Right lobe of liver (tissue), 6 donors: ENCODE data around the gene CBFA2T2. TPM values are rescaled to one million over a fixed set of nuclear protein-coding genes. Genes with fewer than 3 reads are reported as not detected.

ENCODE experiments used
- ATAC-seq, 4 donors: fragments of 200-7000 bp; cut with Tn5 transposase; one replicate each; pipeline ENCODE4 v1.9.1; 2020; ENCODE audit warnings: mild to moderate bottlenecking in 4 of 4, moderate library complexity in 4 of 4
- DNase-seq, 3 donors: peaks; one replicate each; pipeline ENCODE4 v3.0.0-alpha.2; 2020
- H3K27ac ChIP-seq, 3 donors: fragments of 200-600 bp; one replicate each; pipeline ENCODE4 v1.8.0; 2022
- H3K27me3 ChIP-seq, 2 donors: fragments of 200-600 bp; one replicate each; pipeline ENCODE4 v1.8.0; 2022
- H3K36me3 ChIP-seq, 4 donors: fragments of 200-600 bp; sonication (generic) in 1 of 4; one replicate each; pipeline versions ENCODE4 v1.5.1 to v1.8.0; 2017 to 2022; ENCODE audit warnings: control low read depth in 1 of 4
- H3K4me1 ChIP-seq, 4 donors: fragments of 200-600 bp; sonication (generic) in 1 of 4; one replicate each; pipeline versions ENCODE4 v1.5.1 to v1.8.0; 2017 to 2022; ENCODE audit warnings: control low read depth in 1 of 4
- H3K4me3 ChIP-seq, 3 donors: fragments of 200-600 bp; one replicate each; pipeline ENCODE4 v1.8.0; 2022
- H3K9me3 ChIP-seq, 4 donors: fragments of 200-600 bp; sonication (generic) in 1 of 4; one replicate each; pipeline versions ENCODE4 v1.5.1 to v1.8.0; 2017 to 2022; ENCODE audit warnings: control low read depth in 1 of 4
- POLR2A ChIP-seq: fragments of 450-650 bp; IDR thresholded peaks from one replicate; pipeline ENCODE4 v1.6.1; 2017; ENCODE audit warnings: antibody characterized with exemption, mild to moderate bottlenecking
- WGBS: methylation state at CpG from one replicate; pipeline ENCODE4 v1.1.6; 2018; ENCODE audit warnings: low coverage, low lambda C conversion rate; ENCODE audit not compliant: insufficient coverage; ENCODE audit errors: missing lambda C conversion rate; 5-methylcytosine and 5-hydroxymethylcytosine counted together
- intact Hi-C, 2 donors: fragments of 100-400 bp; cut with DNase I; formaldehyde crosslinking; loops; one replicate each; pipeline versions ENCODE4 v1.11.2 to v1.14.1; 2022
- total RNA-seq, 6 experiments: library from RNA; depleted of rRNA in 2 of 6; stranded (reverse); fragments of >200 nt in 2 of 6; fragmentation: NEBNext Ultra II Directional in 3 of 6; extraction: Animal tissue kit (Norgen Biotek cat#: 25700) in 3 of 6; gene quantifications; one replicate each; pipeline versions ENCODE4 v1.1.0 to v1.2.4, GENCODE V29; 2016 to 2023
- TF ChIP-seq, protein P1 (sequence below), 4 donors: fragments of 200-600 bp in 3 of 4; fragments of 450-650 bp in 1 of 4; IDR thresholded peaks; one replicate each; pipeline versions ENCODE4 v1.5.1 to v1.8.0; 2016 to 2022; ENCODE audit warnings: antibody characterized with exemption in 4 of 4, mild to moderate bottlenecking in 2 of 4
- donor health status: DM: no; HTN: yes; CAD: no.
- donor health status: DM: no; HTN: no; CAD: no.
- donor health status: DM: no; HTN: no; CAD: no.
- donor health status: DM: no; HTN: yes; CAD: no.
- donor health status: DM: no; HTN: yes; CAD: no.

CBFA2T2 gene
- total RNA-seq, 6 experiments from 2014 or later: 4.5 to 7.3 (median 5.6) TPM

DNA sequence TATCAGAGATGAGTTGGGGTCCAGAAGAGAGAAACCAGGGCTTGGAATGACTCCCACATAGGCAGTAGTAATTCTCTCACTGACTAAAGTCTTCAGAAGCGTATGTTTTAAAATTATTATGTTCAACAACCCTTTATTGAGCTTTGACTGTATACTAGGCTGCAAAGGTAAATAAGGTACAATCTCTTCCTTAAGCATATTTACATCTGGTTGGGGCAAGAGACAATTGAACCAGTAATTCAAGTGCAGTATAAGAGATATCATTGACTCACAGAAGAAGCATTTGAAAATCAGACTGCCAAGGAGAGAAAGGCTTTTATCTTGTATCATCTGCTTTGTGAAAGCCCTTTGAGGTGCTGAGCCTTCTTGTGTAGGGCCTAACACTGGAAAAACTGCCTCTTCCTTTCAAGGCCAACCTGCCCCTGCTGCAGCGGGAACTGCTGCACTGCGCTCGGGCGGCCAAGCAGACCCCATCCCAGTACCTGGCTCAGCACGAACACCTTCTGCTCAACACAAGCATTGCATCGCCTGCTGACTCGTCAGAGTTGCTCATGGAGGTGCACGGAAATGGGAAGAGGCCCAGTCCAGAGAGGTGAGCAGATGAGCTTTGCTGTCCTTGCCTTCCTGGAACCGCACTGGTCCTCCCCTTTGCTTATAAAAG, 132.9 kb downstream of the CBFA2T2 start:
- Histone ChIP-seq H3K36me3 (peaks cover 0 to 31% (median 0%) of the 10 kb centered on the region in 4 donors), H3K27me3 (no peaks in the 10 kb centered on the region), H3K4me3 (no peak overlapping the region), H3K9me3 (no peaks in the 10 kb centered on the region), H3K27ac (no peak overlapping the region), H3K4me1 (no peaks in the 10 kb centered on the region)
- WGBS: 80% methylated on average over 4 of the region's 10 CpGs
- DNase-seq (no peak), ATAC-seq (no peak)
- intact Hi-C loops: no loop called here
- no peak for TF ChIP-seq POLR2A
- TF ChIP-seq, protein P1, sequence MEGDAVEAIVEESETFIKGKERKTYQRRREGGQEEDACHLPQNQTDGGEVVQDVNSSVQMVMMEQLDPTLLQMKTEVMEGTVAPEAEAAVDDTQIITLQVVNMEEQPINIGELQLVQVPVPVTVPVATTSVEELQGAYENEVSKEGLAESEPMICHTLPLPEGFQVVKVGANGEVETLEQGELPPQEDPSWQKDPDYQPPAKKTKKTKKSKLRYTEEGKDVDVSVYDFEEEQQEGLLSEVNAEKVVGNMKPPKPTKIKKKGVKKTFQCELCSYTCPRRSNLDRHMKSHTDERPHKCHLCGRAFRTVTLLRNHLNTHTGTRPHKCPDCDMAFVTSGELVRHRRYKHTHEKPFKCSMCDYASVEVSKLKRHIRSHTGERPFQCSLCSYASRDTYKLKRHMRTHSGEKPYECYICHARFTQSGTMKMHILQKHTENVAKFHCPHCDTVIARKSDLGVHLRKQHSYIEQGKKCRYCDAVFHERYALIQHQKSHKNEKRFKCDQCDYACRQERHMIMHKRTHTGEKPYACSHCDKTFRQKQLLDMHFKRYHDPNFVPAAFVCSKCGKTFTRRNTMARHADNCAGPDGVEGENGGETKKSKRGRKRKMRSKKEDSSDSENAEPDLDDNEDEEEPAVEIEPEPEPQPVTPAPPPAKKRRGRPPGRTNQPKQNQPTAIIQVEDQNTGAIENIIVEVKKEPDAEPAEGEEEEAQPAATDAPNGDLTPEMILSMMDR (IDR thresholded peaks at IDR 0.05): no peak

GRCh38 chr20:33624399-33624798, 134.5 kb downstream of the CBFA2T2 start:
- no peak overlapping the region for H3K27ac ChIP-seq
- intact Hi-C loops: no loop called here
- no peaks in the 10 kb centered on the region for H3K9me3 ChIP-seq
- H3K4me1 ChIP-seq: no peaks in the 10 kb centered on the region
- 67% methylated on average over 3 of the region's 3 CpGs for WGBS
- peaks cover 0 to 31% (median 3%) of the 10 kb centered on the region in 4 donors for H3K36me3 ChIP-seq
- ATAC-seq (no peak), DNase-seq (no peak)
- no peak overlapping the region for H3K4me3 ChIP-seq
- no peaks in the 10 kb centered on the region for H3K27me3 ChIP-seq
- TF ChIP-seq, protein P1 (IDR thresholded peaks at IDR 0.05): no peak

DNA sequence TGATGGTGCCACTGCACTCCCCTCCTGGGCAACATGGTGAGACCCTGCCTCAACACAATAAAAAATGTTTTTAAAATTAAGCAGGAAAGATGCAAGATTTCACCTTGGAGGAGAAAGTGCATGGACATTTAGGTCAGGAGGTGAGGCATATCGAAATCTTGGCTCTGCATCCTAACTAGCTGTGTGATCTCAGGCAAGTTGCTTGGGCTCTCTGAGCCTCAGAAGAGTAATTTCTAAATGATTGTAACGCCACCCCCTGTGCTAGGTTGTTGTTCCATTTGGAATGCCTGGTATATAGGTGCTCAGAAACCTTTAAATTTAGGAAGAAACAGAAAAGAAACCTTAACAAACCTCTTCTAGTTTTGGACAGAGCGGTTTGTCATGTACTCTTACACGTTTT, 136.3 kb downstream of the CBFA2T2 start:
- ATAC-seq: no peak
- intact Hi-C loops: no loop called here
- TF ChIP-seq, protein P1 (IDR thresholded peaks at IDR 0.05): no peak
- no peak for TF ChIP-seq POLR2A
- no peak overlapping the region for H3K4me3 ChIP-seq
- H3K27ac ChIP-seq: no peak overlapping the region
- no peaks in the 10 kb centered on the region for H3K9me3 ChIP-seq
- 98% methylated on average over 4 of the region's 4 CpGs for WGBS
- DNase-seq: no peak
- H3K27me3 ChIP-seq: no peaks in the 10 kb centered on the region
- H3K36me3 ChIP-seq: peaks cover 0 to 38% (median 4%) of the 10 kb centered on the region in 4 donors
- H3K4me1 ChIP-seq: no peaks in the 10 kb centered on the region

DNA sequence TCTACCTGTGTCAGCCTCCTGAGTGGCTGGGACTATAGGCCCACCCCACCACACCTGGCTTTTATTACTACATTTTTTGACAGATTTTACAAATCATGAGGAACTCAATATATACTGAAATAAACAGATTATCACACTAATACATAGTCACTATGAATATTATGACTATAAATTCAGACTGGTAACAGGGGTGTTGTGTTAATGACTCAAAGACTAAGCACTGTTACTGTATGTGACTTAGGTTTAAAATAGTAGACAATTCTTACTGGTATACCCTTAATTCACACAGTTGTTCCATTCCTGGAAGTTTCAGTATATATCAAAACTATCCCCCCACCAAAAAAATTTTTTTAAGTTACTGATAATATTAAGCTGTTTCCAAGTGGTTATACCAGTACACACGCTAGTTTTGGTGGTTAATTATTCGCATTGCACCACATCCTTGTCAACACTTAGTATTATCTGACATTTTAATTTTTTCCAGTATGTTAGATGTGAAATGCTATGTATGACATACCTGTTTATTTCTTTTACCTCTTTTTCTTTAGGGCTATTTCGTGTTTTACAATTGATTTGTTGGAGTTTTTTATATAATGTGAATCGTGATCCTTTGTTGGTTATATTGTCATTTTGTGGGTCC, 137.8 kb downstream of the CBFA2T2 start:
- DNase-seq: no peak
- no peak overlapping the region for H3K4me3 ChIP-seq
- TF ChIP-seq, protein P1 (IDR thresholded peaks at IDR 0.05): no peak
- TF ChIP-seq POLR2A: no peak
- H3K27me3 ChIP-seq: no peaks in the 10 kb centered on the region
- no peak overlapping the region for H3K27ac ChIP-seq
- WGBS: 98% methylated on average over 4 of the region's 4 CpGs
- ATAC-seq: no peak
- peaks cover 0 to 37% (median 4%) of the 10 kb centered on the region in 4 donors for H3K36me3 ChIP-seq
- no peaks in the 10 kb centered on the region for H3K9me3 ChIP-seq
- intact Hi-C loops: no loop called here
- H3K4me1 ChIP-seq: no peaks in the 10 kb centered on the region
